Activated naive CD8-positive, alpha-beta T cell treated with anti-CD3 and anti-CD28 coated beads, Interleukin-2, amount 50 U/mL, for 24 hours (primary cell): ENCODE measurements around the gene CCT6A.
"Not testable (repeated sequence)": the region's sequence is repeated elsewhere in the genome, so short reads cannot be mapped to it uniquely, and the experiment has no call there.

Source experiments
- ATAC-seq: fragments of 150-1000 bp; cut with Tn5 transposase; one replicate; pipeline ENCODE4 v1.10.0; 2021
- DNase-seq: peaks from one replicate; pipeline ENCODE4 v3.0.0; 2021
- H3K27ac Mint-ChIP-seq: one replicate; pipeline ENCODE4 v1.8.0; 2021; ENCODE audit warnings: mild to moderate bottlenecking, mixed read lengths
- H3K27me3 Mint-ChIP-seq: one replicate; pipeline ENCODE4 v1.8.0; 2021; ENCODE audit warnings: mixed read lengths
- H3K36me3 Mint-ChIP-seq: one replicate; pipeline ENCODE4 v1.8.0; 2021; ENCODE audit warnings: low read depth, mixed read lengths
- H3K4me1 Mint-ChIP-seq: one replicate; pipeline ENCODE4 v1.8.0; 2021; ENCODE audit warnings: mixed read lengths
- H3K4me3 Mint-ChIP-seq: one replicate; pipeline ENCODE4 v1.8.0; 2021; ENCODE audit warnings: mild to moderate bottlenecking, moderate library complexity, mixed read lengths
- H3K9me3 Mint-ChIP-seq: one replicate; pipeline ENCODE4 v1.8.0; 2021; ENCODE audit warnings: mixed read lengths

The CCT6A gene

GRCh38 chr7:56033671-56034432 is 17.7 kb upstream of the CCT6A start:
- H3K27me3 Mint-ChIP-seq: no peaks in the 10 kb centered on the region
- peaks cover 15% of the 10 kb centered on the region for H3K36me3 Mint-ChIP-seq
- H3K9me3 Mint-ChIP-seq: no peaks in the 10 kb centered on the region
- H3K4me3 Mint-ChIP-seq: peak overlapping the region; percentile 85
- peak overlapping the region; percentile 82 for H3K27ac Mint-ChIP-seq
- peak; percentile 92 for ATAC-seq
- peaks cover 10% of the 10 kb centered on the region for H3K4me1 Mint-ChIP-seq
- peak; percentile 71 for DNase-seq

- Mint-ChIP-seq H3K36me3 (peaks cover 9% of the 10 kb centered on the region), H3K27me3 (no peaks in the 10 kb centered on the region), H3K4me3 (no peak overlapping the region), H3K27ac (no peak overlapping the region), H3K9me3 (no peaks in the 10 kb centered on the region), H3K4me1 (no peaks in the 10 kb centered on the region)
- ATAC-seq: no peak
- DNase-seq: no peak
These were observed 10.8 kb upstream of the CCT6A start for GRCh38 chr7:56040730-56041129.

GRCh38 chr7:56045758-56046157 is 5.8 kb upstream of the CCT6A start:
- not testable (repeated sequence) for ATAC-seq, H3K4me3 Mint-ChIP-seq, DNase-seq, H3K9me3 Mint-ChIP-seq, H3K27ac Mint-ChIP-seq, H3K27me3 Mint-ChIP-seq
- peaks cover 12% of the 10 kb centered on the region for H3K4me1 Mint-ChIP-seq
- peaks cover 15% of the 10 kb centered on the region for H3K36me3 Mint-ChIP-seq

GRCh38 chr7:56046721-56047445 is 4.7 kb upstream of the CCT6A start:
- H3K27me3 Mint-ChIP-seq: no peaks in the 10 kb centered on the region
- H3K9me3 Mint-ChIP-seq: no peaks in the 10 kb centered on the region
- peaks cover 14% of the 10 kb centered on the region for H3K4me1 Mint-ChIP-seq
- DNase-seq: no peak
- ATAC-seq: no peak
- H3K36me3 Mint-ChIP-seq: peaks cover 15% of the 10 kb centered on the region
- H3K27ac Mint-ChIP-seq: no peak overlapping the region
- H3K4me3 Mint-ChIP-seq: no peak overlapping the region

GRCh38 chr7:56047446-56048116 is 4.0 kb upstream of the CCT6A start:
- Mint-ChIP-seq H3K4me1 (peaks cover 16% of the 10 kb centered on the region), H3K36me3 (peaks cover 13% of the 10 kb centered on the region)
- H3K27ac Mint-ChIP-seq, H3K9me3 Mint-ChIP-seq, DNase-seq, H3K4me3 Mint-ChIP-seq, H3K27me3 Mint-ChIP-seq, ATAC-seq: not testable (repeated sequence)

- Mint-ChIP-seq H3K27me3 (no peaks in the 10 kb centered on the region), H3K36me3 (peaks cover 18% of the 10 kb centered on the region), H3K27ac (no peak overlapping the region), H3K4me1 (peaks cover 22% of the 10 kb centered on the region), H3K4me3 (no peak overlapping the region), H3K9me3 (no peaks in the 10 kb centered on the region)
- no peak for ATAC-seq
- no peak for DNase-seq
These were observed 3.3 kb upstream of the CCT6A start for GRCh38 chr7:56048245-56048644.

GRCh38 chr7:56048763-56049162 is 2.8 kb upstream of the CCT6A start:
- not testable (repeated sequence) for ATAC-seq, DNase-seq, H3K9me3 Mint-ChIP-seq, H3K27ac Mint-ChIP-seq, H3K4me3 Mint-ChIP-seq, H3K27me3 Mint-ChIP-seq
- peaks cover 27% of the 10 kb centered on the region for H3K4me1 Mint-ChIP-seq
- peaks cover 23% of the 10 kb centered on the region for H3K36me3 Mint-ChIP-seq

GRCh38 chr7:56051053-56051338 is 569 bp upstream of the CCT6A start:
- ATAC-seq: no peak
- Mint-ChIP-seq H3K36me3 (peaks cover 45% of the 10 kb centered on the region), H3K4me3 (peak overlapping the region; percentile 99), H3K27ac (peak overlapping the region; percentile 99), H3K27me3 (no peaks in the 10 kb centered on the region), H3K4me1 (peaks cover 49% of the 10 kb centered on the region), H3K9me3 (no peaks in the 10 kb centered on the region)
- DNase-seq: no peak

GRCh38 chr7:56053379-56053778 is 1.8 kb downstream of the CCT6A start:
- ATAC-seq: no peak
- H3K4me1 Mint-ChIP-seq: peaks cover 66% of the 10 kb centered on the region
- peaks cover 65% of the 10 kb centered on the region for H3K36me3 Mint-ChIP-seq
- no peaks in the 10 kb centered on the region for H3K9me3 Mint-ChIP-seq
- peak overlapping the region; percentile 99 for H3K4me3 Mint-ChIP-seq
- no peak for DNase-seq
- H3K27ac Mint-ChIP-seq: peak overlapping the region; percentile 75
- no peaks in the 10 kb centered on the region for H3K27me3 Mint-ChIP-seq

- Mint-ChIP-seq H3K4me3 (peak overlapping the region; percentile 99), H3K27me3 (no peaks in the 10 kb centered on the region), H3K27ac (peak overlapping the region; percentile 75), H3K4me1 (peaks cover 70% of the 10 kb centered on the region), H3K9me3 (no peaks in the 10 kb centered on the region), H3K36me3 (peaks cover 70% of the 10 kb centered on the region)
- ATAC-seq: no peak
- DNase-seq: no peak
These were observed 2.4 kb downstream of the CCT6A start for GRCh38 chr7:56053993-56054392.

- Mint-ChIP-seq H3K9me3 (no peaks in the 10 kb centered on the region), H3K27ac (peak overlapping the region; percentile 88), H3K4me3 (peak overlapping the region; percentile 35), H3K36me3 (peaks cover 63% of the 10 kb centered on the region), H3K4me1 (peaks cover 67% of the 10 kb centered on the region), H3K27me3 (no peaks in the 10 kb centered on the region)
- ATAC-seq (peak; percentile 14), DNase-seq (no peak)
These were observed 10.8 kb downstream of the CCT6A start for GRCh38 chr7:56062382-56062781.

GRCh38 chr7:56063500-56063881 is 11.9 kb downstream of the CCT6A start:
- Mint-ChIP-seq H3K36me3 (peaks cover 55% of the 10 kb centered on the region), H3K27me3 (no peaks in the 10 kb centered on the region), H3K27ac (peak overlapping the region; percentile 98), H3K9me3 (no peaks in the 10 kb centered on the region), H3K4me1 (peaks cover 57% of the 10 kb centered on the region), H3K4me3 (peak overlapping the region; percentile 90)
- ATAC-seq (no peak), DNase-seq (no peak)

GRCh38 chr7:56063882-56064625 is 12.5 kb downstream of the CCT6A start, which contains the start of gene SUMF2:
Gene SUMF2, plus strand, starts transcription at chr7:56064286. Its CDS starts 26 bp downstream, at chr7:56064312.
- Mint-ChIP-seq H3K27me3 (no peaks in the 10 kb centered on the region), H3K27ac (peak within 1 kb of the TSS; percentile 98), H3K36me3 (peaks cover 54% of the 10 kb centered on the region), H3K4me3 (peak within 1 kb of the TSS; percentile 90), H3K9me3 (no peaks in the 10 kb centered on the region), H3K4me1 (peaks cover 53% of the 10 kb centered on the region)
- peak; percentile 84 for ATAC-seq
- DNase-seq: peak; percentile 92

GRCh38 chr7:56066376-56066775 is 14.8 kb downstream of the CCT6A start:
- H3K27ac Mint-ChIP-seq, DNase-seq, ATAC-seq, H3K27me3 Mint-ChIP-seq, H3K4me3 Mint-ChIP-seq, H3K9me3 Mint-ChIP-seq: not testable (repeated sequence)
- Mint-ChIP-seq H3K36me3 (peaks cover 47% of the 10 kb centered on the region), H3K4me1 (peaks cover 32% of the 10 kb centered on the region)
